PC-3 (cell line): ENCODE measurements around the gene ENOPH1. TPM values are rescaled to one million over a fixed set of nuclear protein-coding genes. Genes with fewer than 3 reads are reported as not detected.

Source experiments
- ATAC-seq: fragments of 200-7000 bp; cut with Tn5 transposase; 2 replicates; pipeline ENCODE4 v1.9.1; 2020; ENCODE audit warnings: mild to moderate bottlenecking, moderate library complexity
- Bru-seq: library from RNA; stranded (reverse); fragments of 400-500 nt; gene quantifications from one replicate; lab custom pipeline; 2021; lab: Mats Ljungman, UMichigan
- BruChase-seq, 2 experiments: library from RNA; stranded (reverse); fragments of 400-500 nt; gene quantifications; one replicate each; lab custom pipeline; 2021; lab: Mats Ljungman, UMichigan
- BruUV-seq: library from RNA; stranded (reverse); fragments of 400-500 nt; replicated peaks from 2 replicates; lab custom pipeline; 2021; lab: Mats Ljungman, UMichigan
- CTCF ChIA-PET: fragments of 300-600 bp; sonication (Branson Sonifier 250); formaldehyde crosslinking; loops from one replicate; lab custom pipeline; 2022; ENCODE audit warnings: antibody characterized with exemption; lab: Charles Lee
- POLR2A ChIA-PET: fragments of 300-600 bp; sonication (Branson Sonifier 250); formaldehyde crosslinking; loops from one replicate; lab custom pipeline; 2022; ENCODE audit warnings: antibody characterized with exemption; ENCODE audit not compliant: unreplicated experiment; lab: Charles Lee
- DNase-seq: peaks from one replicate; pipeline ENCODE4 v3.0.0-alpha.2; 2015
- H2AFZ ChIP-seq: fragments of 300-600 bp; sonication (generic); 2 replicates; pipeline ENCODE4 v1.6.0; 2016; ENCODE audit warnings: antibody characterized with exemption, low read length
- H3F3A ChIP-seq: fragments of 300-600 bp; sonication (generic); one replicate; pipeline ENCODE4 v1.6.0; 2017; ENCODE audit warnings: antibody characterized with exemption, low read length, control low read depth, mild to moderate bottlenecking; ENCODE audit not compliant: unreplicated experiment
- H3K27ac ChIP-seq: fragments of 300-600 bp; sonication (generic); 2 replicates; pipeline ENCODE4 v1.5.1; 2016; ENCODE audit warnings: mild to moderate bottlenecking, low read length
- H3K27me3 ChIP-seq: fragments of 300-600 bp; sonication (generic); 2 replicates; pipeline ENCODE4 v1.6.1; 2016; ENCODE audit warnings: low read length, mixed read lengths
- H3K36me3 ChIP-seq: fragments of 300-600 bp; sonication (generic); 2 replicates; pipeline ENCODE4 v1.6.1; 2016; ENCODE audit warnings: low read depth, mixed run types, low read length, mixed read lengths
- H3K4me1 ChIP-seq: fragments of 300-600 bp; sonication (generic); 2 replicates; pipeline ENCODE4 v1.5.1; 2016; ENCODE audit warnings: low read length; ENCODE audit not compliant: insufficient read depth
- H3K4me2 ChIP-seq: fragments of 300-600 bp; sonication (generic); 2 replicates; pipeline ENCODE4 v1.6.0; 2016; ENCODE audit warnings: low read length
- H3K4me3 ChIP-seq: fragments of 300-600 bp; sonication (generic); 2 replicates; pipeline ENCODE4 v1.5.1; 2016; ENCODE audit warnings: mild to moderate bottlenecking, low read length, mixed read lengths
- H3K79me2 ChIP-seq: fragments of 300-600 bp; sonication (generic); 2 replicates; pipeline ENCODE4 v1.6.1; 2017; ENCODE audit warnings: low read length, mixed read lengths
- H3K9ac ChIP-seq: fragments of 300-600 bp; sonication (generic); 2 replicates; pipeline ENCODE4 v1.6.0; 2016; ENCODE audit warnings: mild to moderate bottlenecking, low read length
- H3K9me2 ChIP-seq: fragments of 300-600 bp; sonication (generic); replicated peaks from 2 replicates; pipeline ENCODE4 v1.6.1; 2016; ENCODE audit warnings: mixed run types, low read length, mixed read lengths
- H3K9me3 ChIP-seq: fragments of 300-600 bp; sonication (generic); 2 replicates; pipeline ENCODE4 v1.6.1; 2016; ENCODE audit warnings: low read length, mixed read lengths
- H4K20me1 ChIP-seq: fragments of 300-600 bp; sonication (generic); 2 replicates; pipeline ENCODE4 v1.6.1; 2016; ENCODE audit warnings: low read length, mixed read lengths
- CTCF ChIP-seq: fragments of 300-600 bp; sonication (generic); conservative IDR thresholded peaks from 2 replicates; pipeline ENCODE4 v1.5.1; 2017; ENCODE audit warnings: antibody characterized with exemption, low read depth, mild to moderate bottlenecking, low read length
- EZH2 ChIP-seq: fragments of 300-600 bp; sonication (generic); IDR thresholded peaks from one replicate; pipeline ENCODE4 v1.6.1; 2017; ENCODE audit warnings: antibody characterized with exemption, mild to moderate bottlenecking, low read length; ENCODE audit not compliant: unreplicated experiment
- EZH2phosphoT487 ChIP-seq: fragments of 300-600 bp; sonication (generic); IDR thresholded peaks from 2 replicates; pipeline ENCODE4 v1.6.1; 2018; ENCODE audit warnings: mild to moderate bottlenecking, antibody characterized with exemption, low read length, borderline replicate concordance
- intact Hi-C: fragments of 100-400 bp; cut with micrococcal nuclease; formaldehyde crosslinking; loops from 2 replicates; pipeline ENCODE4 v1.9.0; 2023
- long read RNA-seq: library from polyadenylated mRNA; unstranded; transcript quantifications from one replicate; pipeline ENCODE4 v2.0.0, GENCODE V29; 2021; ENCODE audit not compliant: unreplicated experiment
- total RNA-seq: library from RNA; depleted of rRNA; stranded (reverse); fragments of >200 nt; gene quantifications from 2 replicates; pipeline ENCODE4 v1.2.3, GENCODE V29; 2014; rRNA removed

The ENOPH1 gene
- total RNA-seq = 32.0 and 37.5 TPM in 2 replicates
- percentile 72 among the genes with signal in this experiment for Bru-seq, nascent RNA
- percentile 72 among the genes with signal in this experiment for BruChase-seq, experiment 1, labeled RNA remaining after a 6-hour chase
- BruChase-seq, experiment 2, labeled RNA remaining after a 2-hour chase = percentile 65 among the genes with signal in this experiment
- long read RNA-seq, transcript ENOPH1-203 (6 exons, 1,874 nt) = minor isoform, 16 of 94 reads
- long read RNA-seq, transcript ENOPH1-202 (5 exons, 1,689 nt) = minor isoform, 6 of 94 reads
- long read RNA-seq, transcript ENOPH1-201 (6 exons, 2,025 nt) = major isoform, 65 of 94 reads
- long read RNA-seq, partial matches to known transcripts = 1 of 94 reads
- long read RNA-seq, other reads (novel, unspliced or antisense) = 6 of 94 reads

- peak within 1 kb of the TSS; percentile 99 for H3K9ac ChIP-seq
- CTCF ChIA-PET = no interaction called here
- peaks cover 32% of the 10 kb centered on the region for H3K4me1 ChIP-seq
- H3K4me2 ChIP-seq = peak within 1 kb of the TSS; percentile 93
- TF ChIP-seq EZH2 (no peak), CTCF (no peak), EZH2phosphoT487 (no peak)
- peaks cover 34% of the 10 kb centered on the region for H3K36me3 ChIP-seq
- H2AFZ ChIP-seq = peak within 1 kb of the TSS; percentile 80
- H3K9me3 ChIP-seq = no peaks in the 10 kb centered on the region
- DNase-seq (peak; percentile 91), ATAC-seq (peak; percentile 68)
- BruUV-seq = no TSS peak
- H3K79me2 ChIP-seq = peaks cover 93% of the 10 kb centered on the region
- H3F3A ChIP-seq = peaks cover 7% of the 10 kb centered on the region
- no peaks in the 10 kb centered on the region for H3K9me2 ChIP-seq
- POLR2A ChIA-PET = interaction anchor here (0.6 kb wide), 1 partner anchor 19 kb away, joined by 4 read pairs; no protein-coding TSS in a partner anchor
- peak within 1 kb of the TSS; percentile 84 for H3K27ac ChIP-seq
- peak within 1 kb of the TSS; percentile 97 for H3K4me3 ChIP-seq
- peaks cover 60% of the 10 kb centered on the region for H4K20me1 ChIP-seq
- intact Hi-C loops = loop anchor here (1.0 to 2.0 kb wide), 2 partner anchors 36 to 56 kb away; no protein-coding TSS in a partner anchor
- H3K27me3 ChIP-seq = no peaks in the 10 kb centered on the region
Observed at GRCh38 chr4:82430193-82430963, at the start of gene ENOPH1, which contains the start of gene HNRNPDL. Gene ENOPH1, plus strand, starts transcription at chr4:82430590. Its CDS starts 240 bp downstream, at chr4:82430830. Gene HNRNPDL, minus strand, starts transcription at chr4:82430462. Its CDS starts 772 bp downstream, at chr4:82429690.

DNA sequence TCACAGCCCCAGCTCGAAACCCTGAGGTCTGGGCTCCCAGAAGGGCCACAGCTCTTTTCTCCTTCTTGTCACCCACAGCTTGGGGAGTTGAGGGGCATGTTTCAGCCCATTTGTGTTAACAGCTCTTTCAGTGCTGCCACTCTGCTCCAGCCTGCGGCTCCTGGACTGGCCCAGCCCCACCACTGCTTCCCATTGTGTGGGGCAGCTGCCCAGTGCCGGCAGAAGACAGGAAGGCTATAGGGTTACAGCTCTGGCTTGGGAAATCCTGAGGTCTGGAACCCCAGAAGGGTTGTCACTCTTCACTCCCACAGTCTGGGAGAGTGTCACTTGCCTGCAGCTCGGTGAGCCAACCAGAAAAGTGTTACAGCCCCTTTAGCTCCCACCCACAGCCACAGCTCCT, 49.6 kb upstream of the ENOPH1 start:
- peak overlapping the region; percentile 11; the same call in 1 of the 2 replicates for H3K4me2 ChIP-seq
- H3F3A ChIP-seq = no peaks in the 10 kb centered on the region
- no peaks in the 10 kb centered on the region for H3K9me3 ChIP-seq
- H2AFZ ChIP-seq = no peak overlapping the region
- H3K27ac ChIP-seq = peak overlapping the region; percentile 42; the same call in 1 of the 2 replicates
- TF ChIP-seq CTCF = no peak
- no TSS peak for BruUV-seq
- no peaks in the 10 kb centered on the region for H3K27me3 ChIP-seq
- H3K4me3 ChIP-seq = no peak overlapping the region
- POLR2A ChIA-PET = no interaction called here
- H3K79me2 ChIP-seq = peaks cover 19% of the 10 kb centered on the region
- CTCF ChIA-PET = interaction anchor here (0.5 to 1.0 kb wide), 3 partner anchors 43 to 343 kb away, joined by 3 read pairs; no protein-coding TSS in a partner anchor
- intact Hi-C loops = no loop called here
- H3K4me1 ChIP-seq = peaks cover 16% of the 10 kb centered on the region
- ATAC-seq (no peak), DNase-seq (no peak)
- no peak overlapping the region for H3K9ac ChIP-seq
- peaks cover 4% of the 10 kb centered on the region; the same call in 1 of the 2 replicates for H4K20me1 ChIP-seq
- H3K36me3 ChIP-seq = no peaks in the 10 kb centered on the region
- no peaks in the 10 kb centered on the region for H3K9me2 ChIP-seq
